GM08714 (cell line): ENCODE results near the gene PKD1L1.

Source experiments
- H3K4me3 ChIP-seq: fragments of 200-500 bp; sonication (Bioruptor generic); 2 replicates; pipeline ENCODE4 v1.5.1; 2014; ENCODE audit warnings: mild to moderate bottlenecking, low read length, inconsistent platforms
- ZNF274 ChIP-seq: IDR thresholded peaks from 2 replicates; pipeline ENCODE4 v1.6.1; 2012; ENCODE audit warnings: mild to moderate bottlenecking, low read depth, low read length

PKD1L1 gene

DNA sequence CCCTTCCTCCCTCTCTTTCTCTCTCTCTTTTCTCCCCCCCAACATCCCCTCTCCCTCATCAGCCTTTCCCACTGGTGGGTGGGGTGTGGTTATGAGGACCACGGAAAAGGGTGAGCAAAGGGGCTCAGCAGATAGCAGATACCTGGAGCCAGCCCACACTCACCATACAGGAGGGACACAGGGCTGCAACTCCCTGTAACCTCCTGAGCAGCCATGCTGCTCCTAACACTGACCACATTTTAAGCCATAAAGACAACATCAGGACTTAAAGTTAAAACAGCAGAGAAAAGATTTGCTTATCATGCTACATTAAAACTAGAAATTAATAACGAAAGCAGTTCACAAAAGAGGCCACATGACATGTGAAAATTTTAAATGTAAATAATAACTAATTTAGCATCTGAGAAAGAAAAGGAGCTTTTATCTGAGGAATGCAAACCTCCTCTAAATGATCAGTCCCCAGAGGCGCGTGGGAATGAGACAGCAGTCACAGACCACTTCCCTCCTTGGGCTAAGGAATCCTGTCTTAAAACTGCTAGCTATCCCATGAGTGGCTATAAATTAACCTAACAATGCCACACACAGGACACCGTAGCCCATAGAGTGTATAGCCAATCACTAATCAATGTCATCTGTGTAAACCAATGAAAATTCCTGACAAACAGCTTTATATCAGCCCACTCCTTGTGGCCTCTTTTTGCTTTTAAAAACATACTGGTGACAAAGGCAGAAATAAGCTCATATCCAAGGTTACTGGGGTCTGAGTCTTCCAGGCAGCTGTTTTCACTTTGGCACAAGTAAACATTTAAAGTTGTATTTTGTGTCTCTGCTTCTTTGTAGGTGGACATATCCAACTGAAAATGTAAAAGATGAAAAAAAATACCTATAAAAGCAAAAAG, 33.3 kb downstream of the PKD1L1 start:
- no peak for TF ChIP-seq ZNF274
- H3K4me3 ChIP-seq = no peak overlapping the region

DNA sequence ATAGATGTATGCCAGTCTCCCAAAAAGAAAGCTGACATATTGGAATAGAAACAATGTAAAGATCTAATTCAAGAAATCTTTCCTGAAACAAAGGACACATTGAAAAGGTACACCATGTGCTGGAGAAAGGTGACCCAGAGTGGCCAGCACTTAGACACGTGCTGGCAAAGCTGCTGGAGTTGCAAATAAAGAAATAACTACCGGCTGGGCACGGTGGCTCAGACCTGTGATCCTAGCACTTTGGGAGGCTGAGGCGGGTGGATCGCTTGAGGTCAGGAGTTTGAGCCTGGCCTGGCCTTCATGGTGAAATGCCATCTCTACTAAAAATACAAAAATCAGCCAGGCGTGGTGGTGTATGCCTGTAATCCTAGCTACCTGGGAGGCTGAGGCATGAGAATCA, 35.9 kb downstream of the PKD1L1 start:
- H3K4me3 ChIP-seq = no peak overlapping the region
- no peak for TF ChIP-seq ZNF274

DNA sequence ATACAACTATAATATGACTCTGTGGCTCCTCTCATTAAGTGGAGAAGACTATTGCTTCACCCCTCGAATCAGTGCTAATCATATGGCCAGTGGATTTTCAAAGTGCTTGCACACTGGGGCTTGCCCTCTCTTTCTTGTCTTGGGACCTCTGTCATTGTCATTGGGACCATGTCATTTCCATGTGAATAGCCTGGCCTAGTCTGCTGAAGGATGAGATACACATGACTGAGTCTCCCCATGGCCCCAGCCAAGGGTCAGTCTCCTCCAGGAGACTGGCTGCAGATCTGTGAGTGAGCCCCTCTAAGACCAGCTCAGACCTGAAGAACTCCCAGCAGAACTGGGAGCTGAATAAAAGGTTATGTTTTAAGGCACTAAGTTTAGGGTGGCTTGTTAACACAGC, 39.5 kb downstream of the PKD1L1 start:
- no peak for TF ChIP-seq ZNF274
- no peak overlapping the region for H3K4me3 ChIP-seq

DNA sequence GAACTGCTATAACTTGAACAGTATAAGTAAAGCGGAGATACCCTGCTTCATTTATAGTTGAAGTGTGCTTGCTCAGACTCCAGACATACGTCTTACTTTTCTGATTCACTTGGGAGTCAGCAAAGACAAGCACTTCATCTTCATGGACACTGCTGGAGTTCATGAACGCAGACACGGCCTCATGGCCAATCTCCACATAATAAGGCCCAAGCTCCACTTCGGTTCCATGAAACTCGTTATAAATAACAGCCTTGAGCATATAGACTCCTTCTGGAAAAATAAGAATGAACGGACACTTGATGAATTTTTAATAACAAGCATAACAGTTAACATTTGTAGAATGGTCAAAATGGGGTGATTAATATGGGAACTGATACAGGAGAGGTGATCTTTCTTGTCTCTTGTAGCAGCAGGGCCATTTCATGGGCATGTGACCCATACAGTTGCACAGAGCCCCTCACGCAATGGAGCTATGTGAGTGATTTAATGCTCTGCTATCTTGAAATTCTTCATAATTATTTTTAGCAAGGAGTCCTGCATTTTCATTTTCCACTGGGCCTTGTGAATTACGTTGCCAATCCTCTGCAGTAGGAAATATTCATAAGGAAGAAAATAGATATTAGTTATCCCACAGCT, 40.2 kb downstream of the PKD1L1 start:
- no peak for TF ChIP-seq ZNF274

DNA sequence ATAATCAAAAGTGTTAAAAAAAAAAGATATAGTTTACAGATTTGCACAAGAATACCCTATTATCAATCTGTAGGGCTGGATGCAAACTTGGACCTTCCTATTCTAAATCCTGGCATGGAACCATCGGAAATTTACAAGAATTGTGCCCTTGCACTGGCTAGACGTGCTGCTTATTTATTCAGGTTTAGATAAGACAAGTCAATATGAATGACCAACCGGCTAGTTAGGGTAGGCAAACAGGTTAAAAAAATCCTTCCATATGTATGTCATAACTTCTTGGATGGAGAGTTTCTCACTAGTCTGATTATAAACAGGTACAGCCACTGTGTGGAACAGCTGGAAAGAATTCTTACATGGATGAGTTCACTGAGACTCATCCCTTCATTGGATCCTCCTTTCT, 41.4 kb downstream of the PKD1L1 start:
- no peak for TF ChIP-seq ZNF274

More for the DNA sequence above, 40.2 kb downstream of the PKD1L1 start:
- no peak overlapping the region for H3K4me3 ChIP-seq

DNA sequence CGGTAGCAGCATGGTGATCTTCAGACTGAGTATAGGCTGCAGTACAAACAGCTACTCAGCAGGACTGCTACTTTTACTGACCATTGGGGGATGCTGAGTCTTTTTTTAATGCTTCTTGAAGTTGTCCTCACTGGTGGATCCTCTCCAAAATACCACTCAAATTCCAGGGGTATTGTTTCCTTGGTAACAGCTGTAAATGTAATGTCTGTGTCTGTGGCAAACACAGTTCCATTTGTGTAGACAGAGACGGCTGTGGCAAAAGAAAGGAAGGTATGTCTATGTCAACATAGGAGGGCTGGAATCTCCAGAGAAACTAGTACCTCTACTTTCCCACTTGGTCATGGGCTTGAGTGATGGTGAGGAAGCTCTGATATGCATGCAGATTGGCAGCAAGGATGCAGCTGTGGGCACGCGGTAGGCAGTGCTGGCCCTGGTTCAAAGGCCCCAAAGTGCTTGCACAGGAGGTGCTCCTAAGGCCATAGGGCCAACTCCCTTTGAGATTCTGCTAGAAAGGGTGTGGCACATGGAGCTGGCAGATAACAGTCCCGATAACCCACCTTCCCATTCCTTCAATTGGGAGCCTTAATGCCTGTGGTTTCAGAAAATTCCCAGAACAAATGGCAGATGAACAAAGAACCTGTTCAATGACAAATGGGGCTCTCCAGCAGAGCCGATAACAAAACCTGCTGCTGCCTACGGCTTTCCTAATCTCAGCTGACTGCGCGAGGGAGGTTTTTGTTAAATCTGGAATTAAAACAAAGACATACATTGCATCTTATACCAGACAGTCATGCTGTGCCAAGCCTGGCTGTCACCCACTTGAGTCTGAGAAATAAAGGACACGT, 43.0 kb downstream of the PKD1L1 start:
- H3K4me3 ChIP-seq = no peak overlapping the region
- no peak for TF ChIP-seq ZNF274

More for the DNA sequence above, 41.4 kb downstream of the PKD1L1 start:
- no peak overlapping the region for H3K4me3 ChIP-seq

GRCh38 chr7:47902013-47902412, 46.3 kb downstream of the PKD1L1 start:
- TF ChIP-seq ZNF274 = no peak
- H3K4me3 ChIP-seq = no peak overlapping the region

GRCh38 chr7:47901542-47901941, 46.7 kb downstream of the PKD1L1 start:
- H3K4me3 ChIP-seq = no peak overlapping the region
- no peak for TF ChIP-seq ZNF274

- H3K4me3 ChIP-seq = no peak overlapping the region
- TF ChIP-seq ZNF274 = no peak
These were observed 50.4 kb downstream of the PKD1L1 start for GRCh38 chr7:47897831-47898230.

GRCh38 chr7:47896809-47897423, 51.4 kb downstream of the PKD1L1 start:
- no peak for TF ChIP-seq ZNF274
- H3K4me3 ChIP-seq = no peak overlapping the region

- TF ChIP-seq ZNF274 = no peak
- H3K4me3 ChIP-seq = no peak overlapping the region
These were observed 53.2 kb downstream of the PKD1L1 start for GRCh38 chr7:47895026-47895425.

DNA sequence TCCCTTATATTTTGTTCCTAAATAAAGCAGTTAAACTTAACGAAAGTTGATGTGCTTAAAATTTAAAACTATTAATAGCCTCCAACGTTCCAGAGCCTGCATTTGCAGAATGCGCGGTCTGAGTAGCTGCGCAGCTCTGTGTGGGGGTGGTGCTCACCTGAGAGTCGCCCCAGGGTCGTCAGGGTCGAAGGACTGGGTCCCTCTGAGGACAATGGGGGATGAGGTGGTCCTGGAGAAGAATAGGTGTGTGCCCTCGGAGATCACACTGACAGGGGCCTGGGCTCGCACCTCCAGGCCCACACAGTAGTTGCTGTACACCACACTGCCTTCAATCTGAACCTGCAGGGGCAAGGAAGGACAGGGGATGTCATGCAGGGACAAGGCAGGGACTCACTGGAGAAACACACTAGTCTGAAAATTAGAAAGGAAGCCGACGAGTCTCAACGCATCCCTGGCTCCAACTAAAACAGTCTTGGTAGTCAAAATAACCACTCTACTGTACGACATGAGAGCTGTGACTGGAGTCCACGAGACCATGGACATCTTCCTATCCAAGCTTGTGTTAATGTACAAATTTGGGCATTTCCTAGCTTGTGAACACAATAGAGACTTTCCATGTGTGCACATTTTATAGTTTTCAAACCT, 54.4 kb downstream of the PKD1L1 start:
- no peak overlapping the region for H3K4me3 ChIP-seq
- TF ChIP-seq ZNF274 = no peak

GRCh38 chr7:47893238-47893637, 55.0 kb downstream of the PKD1L1 start:
- no peak overlapping the region for H3K4me3 ChIP-seq
- no peak for TF ChIP-seq ZNF274
